HG03066 (cell line): ENCODE measurements around the gene CKB.

Source experiments
- ATAC-seq: cut with Tn5 transposase; IDR thresholded peaks from one replicate; pipeline ENCODE4 v1.9.1; 2021; ENCODE audit warnings: low read depth; ENCODE audit not compliant: unreplicated experiment

CKB gene

DNA sequence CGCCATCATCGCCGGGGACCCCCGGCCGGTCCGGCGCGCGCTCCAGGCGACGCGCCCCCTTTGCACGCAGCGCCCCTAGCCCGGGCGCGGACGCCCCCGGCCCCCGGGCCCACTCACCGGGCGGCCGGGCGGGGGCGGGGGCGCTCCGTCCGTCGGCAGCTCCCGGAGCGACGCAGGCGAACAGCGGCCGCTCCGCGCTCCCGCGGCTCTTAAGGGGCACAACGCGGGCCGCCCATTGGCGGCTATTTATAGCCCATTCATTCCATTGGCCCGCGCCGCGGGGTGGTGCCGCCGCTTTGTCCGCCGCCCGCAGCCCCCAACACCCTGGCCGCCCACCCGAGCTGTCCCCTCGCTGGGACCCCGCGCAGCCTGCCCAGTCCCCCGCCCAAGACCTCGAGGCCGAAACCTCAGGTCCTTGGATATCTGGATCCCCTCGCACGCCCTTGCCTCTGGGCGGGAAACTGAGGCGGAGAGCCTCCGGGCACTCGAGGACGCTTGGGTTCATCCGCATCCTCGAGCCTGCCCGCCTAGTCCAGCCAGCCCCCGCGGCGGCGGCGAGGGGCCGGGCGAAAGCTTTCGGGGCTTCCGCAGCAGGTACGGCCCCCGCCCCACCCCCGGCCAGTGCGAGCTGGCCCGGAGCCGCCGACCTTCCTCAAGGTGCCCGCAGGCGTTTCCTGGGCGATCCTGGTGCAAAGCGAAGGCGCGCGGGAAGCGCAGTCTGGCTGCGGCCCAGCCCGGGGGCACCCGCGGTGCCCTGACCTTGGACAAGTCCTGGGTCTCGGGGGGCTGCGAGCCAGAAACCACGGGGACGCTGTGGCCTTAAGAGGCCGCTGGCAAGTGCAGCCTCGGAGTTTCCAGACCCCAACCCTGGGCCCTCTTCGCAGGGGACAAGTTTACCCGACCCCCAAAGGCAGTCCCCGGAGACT, at the start of gene CKB:
TSS of gene CKB (minus strand) at position 182 of the 926 bp plus-strand sequence. CDS start 337 bp downstream, outside the sequence.
- ATAC-seq = no peak

DNA sequence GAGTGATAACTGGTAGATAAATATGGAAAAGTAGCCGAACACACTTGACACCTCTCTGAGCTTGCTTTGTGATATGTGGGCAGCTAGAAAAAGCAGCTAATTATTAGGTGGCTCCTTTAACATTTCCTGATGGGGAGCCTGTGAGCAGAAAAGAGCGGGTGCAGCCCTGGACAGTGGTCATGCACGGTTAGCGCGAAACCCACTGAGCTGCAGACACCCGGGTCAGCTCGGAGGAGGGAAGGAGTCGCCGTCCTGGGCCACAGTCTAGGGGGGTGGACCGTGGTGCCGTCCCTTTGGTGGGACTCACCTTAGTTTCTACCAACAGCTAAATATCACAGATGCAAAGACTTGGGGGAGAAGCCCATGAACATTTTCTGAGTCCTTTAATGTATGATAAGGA, 46.8 kb upstream of the CKB start:
- ATAC-seq = no peak

DNA sequence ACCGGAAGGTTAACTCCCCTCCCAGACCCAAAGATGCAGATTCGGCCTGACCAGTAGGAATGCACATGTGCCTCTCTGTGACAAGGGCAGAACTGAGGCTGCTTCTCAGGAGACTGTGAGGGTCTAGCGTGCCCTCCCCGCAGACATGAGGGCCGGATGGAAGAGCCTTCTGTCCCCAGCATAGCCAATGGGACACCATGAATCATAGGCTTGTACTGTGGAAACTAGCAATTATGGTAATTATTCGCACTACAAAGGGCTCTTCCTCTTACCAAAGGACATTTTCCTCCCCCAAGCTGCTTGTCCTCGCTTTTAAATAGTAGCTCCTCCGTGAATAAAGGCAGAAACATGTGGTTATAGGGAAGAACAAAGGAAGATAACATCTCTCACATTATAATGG, 46.3 kb upstream of the CKB start:
- no peak for ATAC-seq

DNA sequence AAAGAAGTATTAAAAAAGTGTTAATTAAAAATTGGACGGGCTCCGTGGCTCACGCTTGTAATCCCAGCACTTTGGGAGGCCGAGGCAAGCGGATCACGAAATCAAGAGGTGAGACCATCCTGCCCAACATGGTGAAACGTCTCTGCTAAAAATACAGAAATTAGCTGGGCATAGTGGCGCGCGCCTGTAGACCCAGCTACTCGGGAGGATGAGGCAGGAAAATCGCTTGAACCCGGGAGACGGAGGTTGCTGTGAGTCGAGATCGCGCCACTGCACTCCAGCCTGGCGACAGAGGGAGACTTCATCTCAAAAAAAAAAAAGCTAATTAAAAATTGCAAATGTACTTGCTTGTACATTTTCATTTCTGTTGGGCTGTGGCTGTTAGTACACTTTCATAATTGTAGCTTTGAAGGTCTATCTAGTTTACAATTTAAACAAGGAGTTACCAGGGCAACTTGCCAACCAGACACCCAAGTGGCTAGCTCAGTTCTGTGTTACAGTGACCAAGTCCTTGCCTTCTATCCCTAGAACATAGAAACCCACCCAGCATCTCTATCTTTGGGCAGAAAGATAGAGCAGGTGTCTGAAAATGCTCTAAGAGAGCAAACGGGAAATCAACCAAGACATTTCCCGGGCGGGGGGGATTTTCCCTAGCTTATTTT, 41.3 kb upstream of the CKB start:
- ATAC-seq = no peak

- no peak for ATAC-seq
These were observed 40.6 kb upstream of the CKB start for GRCh38 chr14:103563226-103563620.

DNA sequence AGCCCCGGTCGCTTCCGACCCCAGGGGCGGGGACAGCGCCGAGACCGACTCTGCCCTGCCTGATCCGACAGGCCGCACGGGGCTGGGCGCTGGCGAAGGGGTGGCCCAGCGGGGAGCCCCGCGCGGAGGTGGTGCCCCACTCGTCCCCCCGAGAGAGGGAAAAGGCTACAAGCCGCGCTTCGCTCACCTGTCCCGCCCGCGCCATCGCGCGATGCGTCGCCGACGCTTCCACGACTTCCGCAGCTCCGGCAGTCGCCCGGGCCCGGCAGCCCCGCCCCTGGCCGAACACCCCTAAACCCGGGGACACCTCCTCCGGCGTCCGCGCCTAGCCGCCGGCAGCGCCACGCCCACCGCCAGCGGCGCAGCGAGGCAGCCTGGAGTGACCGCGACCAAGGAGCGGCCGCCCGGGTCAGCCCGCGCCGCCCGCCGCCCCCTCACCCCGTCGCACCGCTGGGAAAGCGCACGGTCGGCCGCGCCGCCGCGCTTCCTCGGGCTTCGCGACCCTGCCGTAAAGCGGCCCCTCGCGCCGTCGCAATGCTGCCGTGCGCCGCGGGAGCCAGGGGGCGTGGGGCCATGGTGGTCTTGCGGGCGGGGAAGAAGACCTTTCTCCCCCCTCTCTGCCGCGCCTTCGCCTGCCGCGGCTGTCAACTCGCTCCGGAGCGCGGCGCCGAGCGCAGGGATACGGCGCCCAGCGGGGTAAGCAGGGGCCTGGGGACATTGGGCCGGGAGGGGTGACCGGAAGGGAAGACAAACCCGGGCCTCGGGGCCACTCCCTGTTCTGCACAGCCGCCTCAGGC, 40.0 kb upstream of the CKB start, which contains the start of the genes BAG5 and COA8:
TSS of gene BAG5 (minus strand) at position 229 of the 797 bp plus-strand sequence. CDS start 1,493 bp downstream, outside the sequence.
TSS of gene COA8 (plus strand) at position 532 of the 797 bp plus-strand sequence. CDS start at position 574, 42 bp downstream.
- peak; percentile 72 for ATAC-seq

- peak; percentile 48 for ATAC-seq
These were observed 39.5 kb upstream of the CKB start for GRCh38 chr14:103562179-103562428.

DNA sequence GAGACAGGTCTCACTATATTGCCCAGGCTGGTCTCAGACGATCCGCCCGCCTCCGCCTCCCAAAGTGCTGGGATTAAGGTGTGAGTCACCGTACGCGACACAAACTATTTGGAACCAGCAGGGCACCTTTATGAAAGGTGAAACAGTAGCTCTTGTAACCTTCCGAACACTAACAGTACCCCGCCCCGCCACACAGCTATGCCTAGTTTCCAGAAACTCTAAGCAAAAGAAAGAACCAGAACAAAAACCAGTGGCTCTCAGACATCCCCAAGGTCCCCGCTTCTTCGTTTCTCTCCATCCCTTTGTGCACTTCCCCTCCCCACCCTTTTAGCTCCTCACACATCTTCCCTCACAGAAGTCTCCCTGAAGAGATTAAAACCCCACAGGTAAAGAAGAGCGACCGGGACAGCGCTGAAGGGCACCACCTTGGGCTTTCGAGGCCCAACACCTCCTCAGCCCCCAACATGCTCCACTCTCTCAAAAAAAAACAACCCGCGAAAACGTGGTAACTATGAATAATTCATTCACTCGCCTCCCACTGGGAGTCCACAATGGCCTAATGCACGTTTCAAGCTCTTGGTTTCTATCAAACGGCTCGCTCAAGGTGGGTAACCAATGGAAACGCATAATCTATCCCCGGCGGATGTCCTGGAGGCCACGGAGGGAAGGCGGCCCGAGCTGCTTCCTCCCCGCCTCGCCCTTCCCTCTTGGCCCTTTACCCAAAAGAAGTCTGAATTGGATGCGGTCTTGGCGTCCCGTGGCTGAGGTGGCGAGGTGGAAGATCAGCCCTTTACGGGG, 39.0 kb upstream of the CKB start:
- ATAC-seq = peak; percentile 34

- ATAC-seq = no peak
These were observed 38.1 kb upstream of the CKB start for GRCh38 chr14:103560691-103561090.

- ATAC-seq = no peak
These were observed 37.1 kb upstream of the CKB start for GRCh38 chr14:103559766-103560165.

DNA sequence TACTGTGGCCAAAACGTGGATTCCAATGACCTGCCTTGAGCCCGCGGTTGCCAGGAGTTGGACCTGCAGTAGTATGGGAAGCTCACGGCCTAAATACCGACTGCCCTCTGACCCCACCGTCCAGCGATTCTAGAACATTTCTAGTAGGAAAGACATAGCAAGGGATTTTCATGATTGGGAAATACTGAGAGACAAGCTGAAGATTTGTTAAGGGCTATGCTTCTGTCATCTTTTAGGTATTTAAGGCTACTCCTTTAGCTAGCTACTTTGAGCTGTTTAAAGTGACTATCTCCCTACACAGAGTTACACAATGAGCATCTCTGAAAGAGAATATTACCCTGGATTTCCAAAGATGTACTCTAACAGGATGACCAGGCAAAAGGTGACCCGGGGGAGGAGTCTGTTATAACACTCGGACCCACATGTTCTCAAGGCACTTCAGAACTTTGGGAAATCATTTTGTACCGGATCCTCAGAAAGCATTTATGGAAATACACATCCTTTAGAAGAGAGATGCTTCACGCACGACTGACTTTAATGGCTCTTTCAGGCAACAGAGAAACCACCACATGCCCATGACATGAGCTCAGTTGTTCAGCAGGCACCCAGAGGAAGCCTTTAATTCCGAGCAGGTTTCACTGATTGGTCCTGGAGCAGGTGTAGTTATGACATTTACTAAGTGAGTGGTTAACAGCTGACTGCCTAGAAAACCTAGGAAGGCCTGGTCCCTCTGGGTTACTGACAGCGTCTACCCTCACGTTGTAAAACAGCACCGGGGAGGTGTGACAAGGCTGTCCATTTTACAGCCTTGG, 35.6 kb upstream of the CKB start:
- no peak for ATAC-seq

- no peak for ATAC-seq
These were observed 34.5 kb upstream of the CKB start for GRCh38 chr14:103556946-103557758.

GRCh38 chr14:103555559-103556337, 33.1 kb upstream of the CKB start:
- ATAC-seq = no peak

- no peak for ATAC-seq
These were observed 30.2 kb upstream of the CKB start for GRCh38 chr14:103552846-103553210.

GRCh38 chr14:103552011-103552845, 29.6 kb upstream of the CKB start:
- ATAC-seq = no peak

DNA sequence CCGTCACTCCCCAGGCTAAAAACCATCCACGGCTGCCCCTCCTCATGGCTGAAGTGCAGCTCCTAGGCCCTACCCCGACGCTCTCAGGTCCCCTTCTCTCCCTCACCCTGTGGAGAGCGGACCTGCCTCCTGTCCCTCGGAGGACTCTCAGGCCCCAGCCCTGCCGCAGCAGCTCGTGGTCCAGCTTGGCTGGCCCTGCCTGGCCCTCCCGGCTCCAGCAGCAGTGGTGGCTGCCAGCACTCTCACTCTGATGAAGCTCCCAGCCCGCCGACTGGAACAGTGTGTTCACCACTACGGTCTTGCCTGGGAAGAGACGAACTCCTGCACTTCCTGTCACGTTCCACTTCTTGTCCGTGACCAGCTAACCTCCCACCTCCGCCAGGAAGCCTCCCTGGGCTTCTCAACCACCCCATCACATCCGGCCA, 28.7 kb upstream of the CKB start:
- no peak for ATAC-seq
